GM19043 (cell line): ENCODE results near the gene HSD17B1.
A peak's percentile ranks its signal among the peaks of the same experiment; 100 is the strongest.

ENCODE experiments used
- ATAC-seq: cut with Tn5 transposase; IDR thresholded peaks from one replicate; pipeline ENCODE4 v1.9.1; 2021; ENCODE audit warnings: low read depth; ENCODE audit not compliant: unreplicated experiment

The HSD17B1 gene

GRCh38 chr17:42564815-42565522, 12.2 kb downstream of the HSD17B1 start:
- no peak for ATAC-seq

DNA sequence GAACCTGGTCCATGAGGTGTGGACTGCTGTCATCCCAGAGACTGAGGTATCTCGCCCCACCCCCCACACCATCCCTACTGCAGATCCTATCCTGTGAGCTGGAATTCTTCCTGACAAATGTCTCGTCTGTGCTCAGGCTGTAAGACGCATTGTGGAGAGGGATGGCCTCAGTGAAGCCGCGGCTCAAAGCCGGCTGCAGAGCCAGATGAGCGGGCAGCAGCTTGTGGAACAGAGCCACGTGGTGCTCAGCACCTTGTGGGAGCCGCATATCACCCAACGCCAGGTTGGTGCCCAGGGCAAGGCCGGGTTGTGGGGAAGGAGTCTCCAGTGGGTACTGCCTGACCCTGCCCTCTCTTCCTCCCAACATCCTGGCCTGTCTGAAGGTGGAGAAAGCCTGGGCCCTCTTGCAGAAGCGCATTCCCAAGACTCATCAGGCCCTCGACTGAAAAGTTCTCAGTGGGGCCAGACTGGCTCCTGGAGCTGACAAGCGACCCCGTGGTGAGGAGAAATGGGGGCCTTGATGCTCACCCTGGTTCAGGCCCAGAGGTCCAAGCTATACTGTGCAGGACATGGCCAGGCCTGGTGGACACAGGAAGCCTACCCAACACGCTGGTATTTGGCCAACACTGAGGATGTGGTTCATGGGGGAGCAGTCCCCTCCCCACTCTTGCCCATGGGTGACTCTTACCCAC, 12.9 kb downstream of the HSD17B1 start:
- ATAC-seq: no peak

DNA sequence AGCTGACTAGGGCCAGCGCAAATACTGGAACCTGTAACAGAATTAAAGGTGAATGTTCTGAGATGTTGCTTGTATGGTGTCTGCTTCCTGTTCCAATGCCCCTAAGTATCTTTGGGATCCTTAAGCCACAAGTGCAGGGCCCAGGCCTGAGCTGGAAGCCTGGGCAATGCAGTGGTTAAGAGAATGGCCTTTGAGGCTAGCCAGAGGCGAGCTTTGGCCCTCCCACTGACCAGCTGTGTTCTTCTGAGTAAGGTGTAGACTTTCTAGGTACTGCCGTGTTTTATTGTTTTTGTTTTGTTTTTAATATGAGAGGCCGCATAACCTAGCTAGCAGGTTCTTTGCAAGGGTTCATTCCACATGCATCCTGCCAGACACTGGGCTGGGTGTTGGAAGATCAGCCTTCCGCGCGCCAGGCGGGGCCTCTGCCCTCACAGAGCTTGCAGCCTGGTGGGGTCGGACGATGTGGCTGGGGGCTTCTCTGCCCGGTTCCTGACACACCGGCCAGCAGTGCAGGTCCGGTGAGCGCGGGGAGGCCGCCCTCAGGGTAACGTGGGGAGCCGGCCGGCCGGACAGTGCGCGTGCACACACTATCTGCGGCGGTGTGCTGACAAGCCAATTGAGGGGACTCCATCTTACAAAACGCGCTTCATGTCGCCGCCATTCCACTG, 13.6 kb downstream of the HSD17B1 start:
- ATAC-seq: no peak

- peak; percentile 54 for ATAC-seq
Measured at GRCh38 chr17:42566883-42567573, 14.3 kb downstream of the HSD17B1 start, which contains the start of gene MLX. MLX (plus strand) TSS chr17:42567100; CDS start chr17:42567125, 25 bp downstream.

DNA sequence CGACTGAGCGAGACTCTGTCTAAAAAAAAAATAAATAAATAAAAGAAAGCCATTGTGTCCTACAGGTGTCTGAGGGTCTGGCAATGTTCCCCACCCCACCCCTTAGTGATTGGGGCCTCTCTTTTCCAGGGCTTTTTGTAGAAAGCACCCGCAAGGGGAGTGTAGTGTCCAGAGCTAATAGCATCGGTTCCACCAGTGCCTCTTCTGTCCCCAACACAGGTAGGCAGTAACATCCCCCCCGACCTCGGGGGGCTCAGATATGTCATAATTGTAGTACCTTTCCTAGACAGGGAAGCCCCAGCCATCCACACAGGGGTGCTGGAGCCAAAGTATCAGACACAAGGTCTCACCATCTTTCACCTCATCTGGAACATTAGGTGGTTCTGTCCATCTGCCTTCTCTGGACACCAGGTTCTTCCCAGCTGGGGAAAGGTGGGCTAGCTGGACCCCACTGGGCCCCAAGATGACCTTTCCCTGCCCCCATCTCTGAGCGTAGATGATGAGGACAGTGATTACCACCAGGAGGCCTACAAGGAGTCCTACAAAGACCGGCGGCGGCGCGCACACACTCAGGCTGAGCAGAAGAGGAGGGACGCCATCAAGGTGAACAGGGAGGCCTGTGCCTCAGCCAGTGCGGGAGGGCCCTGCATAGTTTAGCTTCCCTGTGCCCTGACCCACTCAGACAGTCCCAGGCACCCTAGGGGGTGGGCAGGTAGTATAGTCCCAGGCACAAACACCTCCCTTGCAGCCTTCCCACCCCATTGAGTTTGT, 15.8 kb downstream of the HSD17B1 start:
- no peak for ATAC-seq

DNA sequence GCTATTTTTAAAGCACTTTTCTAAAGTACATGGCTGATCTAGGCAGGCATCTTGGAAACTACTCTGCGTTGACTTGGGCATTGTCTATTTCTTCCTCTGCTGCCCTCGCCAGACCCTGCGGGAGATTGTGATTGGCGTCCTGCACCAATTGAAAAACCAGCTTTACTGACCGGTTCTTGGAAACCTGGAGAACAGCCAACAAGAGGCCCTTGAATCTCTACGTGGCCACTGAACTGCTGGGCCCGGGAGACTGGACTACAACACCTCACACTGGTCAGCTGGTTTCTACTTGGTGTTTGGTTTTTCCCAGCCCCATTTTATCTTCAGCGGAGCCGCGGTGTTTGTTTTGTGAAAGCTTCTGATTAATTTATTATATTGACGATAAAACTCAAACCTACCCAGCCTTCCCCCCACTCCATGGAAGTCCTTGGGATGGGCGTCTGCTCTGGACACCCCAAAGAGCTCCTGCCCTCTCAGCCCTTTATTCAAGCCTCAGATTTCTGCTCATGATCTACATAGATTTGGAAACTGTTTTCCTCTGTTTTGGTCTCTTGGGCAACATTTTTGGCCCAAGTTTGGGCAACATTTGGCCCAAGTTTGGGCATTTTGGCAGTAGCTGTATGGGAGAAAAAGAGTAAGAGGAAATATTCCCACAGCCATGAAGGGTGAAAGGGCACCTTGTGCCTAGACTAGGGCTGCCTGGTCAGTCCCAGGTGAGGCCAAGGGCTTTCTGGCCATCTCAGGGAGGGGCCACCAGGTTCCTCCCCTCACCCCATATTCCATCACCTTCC, 18.9 kb downstream of the HSD17B1 start:
- ATAC-seq: no peak

DNA sequence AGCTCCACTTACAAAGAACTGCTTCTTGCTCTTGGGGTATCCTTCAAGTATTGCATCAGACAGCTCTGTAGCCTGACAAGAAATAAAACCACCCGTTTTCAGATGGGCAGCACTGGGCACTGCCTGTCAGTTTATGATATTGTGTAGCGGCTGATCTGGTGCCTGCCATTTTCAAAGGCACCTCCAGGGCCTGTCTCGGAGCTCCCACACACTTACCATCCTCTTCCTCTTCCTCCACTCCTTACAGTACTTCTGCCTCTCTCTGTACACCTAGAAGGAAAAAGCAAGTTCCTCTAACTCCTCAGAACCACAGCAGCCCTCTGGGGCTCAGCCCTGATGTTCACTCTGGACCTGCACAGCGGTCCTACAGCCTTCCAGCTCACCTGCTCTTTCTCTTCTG, 20.4 kb downstream of the HSD17B1 start:
- ATAC-seq: no peak

DNA sequence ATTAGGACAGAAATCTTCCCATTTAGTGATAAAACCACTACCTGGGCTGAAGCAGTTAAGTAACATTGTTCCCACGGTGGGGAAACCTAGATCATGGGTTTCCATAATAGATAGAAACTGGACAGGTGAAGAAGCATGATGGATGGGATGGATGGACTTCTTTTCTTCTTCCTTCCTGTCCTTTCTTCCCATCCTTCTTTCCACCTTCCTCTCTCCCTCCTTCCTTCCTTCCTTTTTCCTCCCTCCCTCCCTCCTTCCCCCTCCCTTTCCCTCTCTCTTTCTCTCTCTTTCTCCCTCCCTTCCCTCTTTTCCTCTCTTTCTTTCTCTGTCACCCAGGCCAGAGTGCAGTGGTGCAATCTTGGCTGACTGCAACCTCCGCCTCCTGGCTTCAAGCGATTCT, 21.7 kb downstream of the HSD17B1 start:
- ATAC-seq: no peak

DNA sequence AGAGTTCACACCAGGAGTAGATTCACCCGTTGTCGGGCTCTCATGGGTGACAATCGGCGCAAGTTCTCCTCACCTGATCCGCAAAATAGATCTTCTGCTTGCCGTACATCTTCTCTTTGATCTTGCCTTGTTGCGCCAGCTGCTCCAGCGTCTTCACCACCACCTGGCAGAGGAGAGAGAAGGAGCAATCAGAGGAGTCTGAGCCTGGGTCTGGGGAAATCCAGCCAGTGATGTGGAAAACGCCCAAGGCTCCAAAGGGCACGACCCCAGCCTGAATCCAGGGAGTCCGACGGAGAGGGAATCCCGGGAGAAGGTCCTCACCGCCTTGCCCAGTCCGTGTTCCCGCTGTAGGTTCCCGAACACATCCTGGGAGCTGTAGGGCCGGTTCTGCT, 24.4 kb downstream of the HSD17B1 start:
- ATAC-seq: no peak

- ATAC-seq: peak; percentile 76
Measured at GRCh38 chr17:42577532-42578281, 25.0 kb downstream of the HSD17B1 start, which contains the start of gene PSMC3IP. PSMC3IP (minus strand) TSS chr17:42577729; CDS start chr17:42577686, 43 bp downstream.

- peak; percentile 41 for ATAC-seq
Measured at GRCh38 chr17:42578282-42578869, 25.7 kb downstream of the HSD17B1 start.

- no peak for ATAC-seq
Measured at GRCh38 chr17:42579794-42580551, 27.2 kb downstream of the HSD17B1 start.

- ATAC-seq: no peak
Measured at GRCh38 chr17:42581744-42582270, 29.1 kb downstream of the HSD17B1 start.

- no peak for ATAC-seq
Measured at GRCh38 chr17:42584880-42585279, 32.2 kb downstream of the HSD17B1 start.

GRCh38 chr17:42585353-42585752, 32.6 kb downstream of the HSD17B1 start:
- no peak for ATAC-seq

DNA sequence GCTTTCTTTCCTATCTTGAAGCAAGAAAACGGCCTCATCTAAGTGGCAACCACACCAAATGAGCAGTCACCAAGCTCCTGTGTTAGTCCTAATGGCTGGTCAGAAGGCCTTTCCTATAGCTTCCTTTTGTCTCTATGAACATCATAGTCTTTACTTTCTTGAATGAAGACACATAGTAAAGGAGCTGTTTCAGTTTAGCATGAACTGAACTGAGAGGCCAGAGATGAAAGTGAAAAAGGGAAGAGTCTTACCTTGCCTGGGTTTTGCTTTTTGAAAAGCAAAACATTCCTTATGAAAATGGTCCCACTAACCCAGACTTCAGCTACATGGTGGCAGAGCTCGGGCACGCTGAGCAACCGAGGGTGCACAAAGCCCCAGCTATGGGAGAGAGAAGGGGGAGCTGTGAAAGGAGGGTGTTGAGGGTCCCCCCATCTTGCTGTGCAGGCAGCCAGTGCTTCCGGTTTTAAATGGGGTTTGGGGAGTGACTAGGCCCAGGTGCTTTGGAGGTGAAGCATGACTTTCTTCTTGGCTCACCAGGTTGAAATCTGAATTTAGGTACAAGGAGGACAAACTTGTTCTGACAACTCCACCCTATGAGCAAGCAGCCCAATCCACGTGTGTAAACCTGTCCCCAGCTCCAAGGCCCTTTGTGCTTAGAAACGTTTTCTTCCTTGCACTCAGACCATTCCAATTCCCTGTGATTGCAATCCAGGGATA, 33.9 kb downstream of the HSD17B1 start:
- no peak for ATAC-seq

DNA sequence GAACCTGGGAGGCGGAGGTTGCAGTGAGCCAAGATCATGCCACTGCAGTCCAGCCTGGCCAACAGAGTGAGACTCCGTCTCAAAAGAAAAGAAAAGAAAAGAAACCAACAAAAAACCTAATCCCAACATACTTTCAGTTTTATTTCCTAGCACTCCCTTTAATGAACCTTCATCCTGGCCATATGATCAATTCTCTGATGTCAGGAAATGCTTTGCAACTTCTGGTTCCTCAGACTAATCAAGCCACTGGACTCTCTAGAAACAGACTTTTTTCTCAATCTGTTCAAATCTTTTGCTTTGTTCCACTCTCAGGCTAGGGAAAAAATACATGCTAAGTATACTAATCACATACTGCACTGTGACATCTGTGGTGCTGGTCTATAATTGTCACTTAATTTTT, 38.2 kb downstream of the HSD17B1 start:
- ATAC-seq: no peak
